KMS-11 (cell line): ENCODE data around the gene GAR1.

Source experiments
- H2AFZ ChIP-seq: fragments of 200-600 bp; sonication (generic); 2 replicates; pipeline ENCODE4 v1.6.1; 2016; ENCODE audit warnings: antibody characterized with exemption, mixed run types, low read depth
- H3K27ac ChIP-seq: fragments of 200-600 bp; sonication (generic); 2 replicates; pipeline ENCODE4 v1.6.1; 2016; ENCODE audit warnings: mild to moderate bottlenecking, mixed run types
- H3K27me3 ChIP-seq: fragments of 200-600 bp; sonication (generic); 2 replicates; pipeline ENCODE4 v1.6.1; 2017; ENCODE audit warnings: mild to moderate bottlenecking, low read depth, mixed run types, moderate library complexity; ENCODE audit not compliant: insufficient read depth
- H3K36me3 ChIP-seq: fragments of 200-600 bp; sonication (generic); 2 replicates; pipeline ENCODE4 v1.6.1; 2017; ENCODE audit warnings: mild to moderate bottlenecking, mixed run types; ENCODE audit not compliant: insufficient read depth
- H3K4me1 ChIP-seq: fragments of 200-600 bp; sonication (generic); 2 replicates; pipeline ENCODE4 v1.6.1; 2016; ENCODE audit warnings: mild to moderate bottlenecking, low read depth, mixed run types; ENCODE audit not compliant: poor library complexity, severe bottlenecking
- H3K4me2 ChIP-seq: fragments of 200-600 bp; sonication (generic); 2 replicates; pipeline ENCODE4 v1.7.0; 2016; ENCODE audit warnings: mild to moderate bottlenecking, mixed run types
- H3K4me3 ChIP-seq: fragments of 200-600 bp; sonication (generic); IDR thresholded peaks from 2 replicates; pipeline ENCODE4 v1.6.1; 2017; ENCODE audit warnings: low read depth, low read length, mixed read lengths; ENCODE audit not compliant: insufficient read depth
- H3K79me2 ChIP-seq: fragments of 200-600 bp; sonication (generic); 2 replicates; pipeline ENCODE4 v1.6.1; 2016; ENCODE audit warnings: low read depth, mixed run types; ENCODE audit not compliant: insufficient read depth
- H3K9ac ChIP-seq: fragments of 200-600 bp; sonication (generic); 2 replicates; pipeline ENCODE4 v1.6.1; 2016; ENCODE audit warnings: mild to moderate bottlenecking, mixed run types
- H4K20me1 ChIP-seq: fragments of 200-600 bp; sonication (generic); 2 replicates; pipeline ENCODE4 v1.6.1; 2016; ENCODE audit warnings: mild to moderate bottlenecking, mixed run types; ENCODE audit not compliant: insufficient read depth
- CTCF ChIP-seq: fragments of 200-600 bp; sonication (generic); conservative IDR thresholded peaks from 2 replicates; pipeline ENCODE4 v1.6.1; 2017; ENCODE audit warnings: low read depth, mild to moderate bottlenecking, antibody characterized with exemption, low read length, moderate library complexity, mixed read lengths

The GAR1 gene

GRCh38 chr4:109872065-109872464 is 56.5 kb downstream of the GAR1 start:
- Histone ChIP-seq H4K20me1 (no peaks in the 10 kb centered on the region), H3K79me2 (no peaks in the 10 kb centered on the region), H2AFZ (no peak overlapping the region), H3K4me2 (no peak overlapping the region), H3K9ac (no peak overlapping the region), H3K4me3 (no peak overlapping the region), H3K27ac (no peak overlapping the region), H3K4me1 (peaks cover under 1% of the 10 kb centered on the region), H3K27me3 (no peaks in the 10 kb centered on the region), H3K36me3 (no peaks in the 10 kb centered on the region)
- no peak for TF ChIP-seq CTCF

GRCh38 chr4:109872950-109873656 is 57.5 kb downstream of the GAR1 start:
- no peaks in the 10 kb centered on the region for H3K36me3 ChIP-seq
- H3K27ac ChIP-seq, result no peak overlapping the region
- peaks cover 4% of the 10 kb centered on the region for H3K4me1 ChIP-seq
- TF ChIP-seq CTCF, result no peak
- H3K9ac ChIP-seq, result no peak overlapping the region
- no peak overlapping the region for H3K4me3 ChIP-seq
- H4K20me1 ChIP-seq, result no peaks in the 10 kb centered on the region
- H3K4me2 ChIP-seq, result no peak overlapping the region
- no peaks in the 10 kb centered on the region for H3K27me3 ChIP-seq
- H3K79me2 ChIP-seq, result no peaks in the 10 kb centered on the region
- H2AFZ ChIP-seq, result no peak overlapping the region

- TF ChIP-seq CTCF, result no peak
- Histone ChIP-seq H3K4me1 (peaks cover 4% of the 10 kb centered on the region), H2AFZ (no peak overlapping the region), H3K36me3 (no peaks in the 10 kb centered on the region), H3K4me3 (no peak overlapping the region), H3K27me3 (no peaks in the 10 kb centered on the region), H4K20me1 (no peaks in the 10 kb centered on the region), H3K9ac (no peak overlapping the region), H3K27ac (no peak overlapping the region), H3K4me2 (no peak overlapping the region), H3K79me2 (no peaks in the 10 kb centered on the region)
Observed at GRCh38 chr4:109873791-109874514, 58.4 kb downstream of the GAR1 start.
